ENCODE data around the gene MB.
A peak's percentile ranks its signal among the peaks of the same experiment; 100 is the strongest.

The MB gene

DNA sequence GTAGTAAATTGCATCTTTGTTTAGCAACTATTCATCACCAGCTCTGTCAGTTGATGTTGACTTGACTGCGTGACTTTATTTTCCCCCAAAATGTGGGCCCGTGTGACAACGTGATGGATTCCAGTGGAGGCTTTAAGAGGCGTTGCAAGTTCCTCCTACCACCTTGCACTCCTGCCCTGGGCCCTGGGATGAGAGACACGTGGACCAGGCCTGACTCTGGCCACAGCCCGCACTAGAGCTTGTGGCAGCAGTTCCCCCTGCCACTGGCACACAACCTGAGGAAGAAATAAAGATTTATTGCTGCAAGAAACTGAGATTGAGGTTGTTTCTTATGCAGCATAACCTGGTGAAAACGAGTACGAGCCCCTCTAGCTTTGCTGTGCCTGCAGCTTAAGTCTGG, 44.6 kb downstream of the MB start:
- no peak for DNase-seq (ENCODE audit: low spot score)

DNA sequence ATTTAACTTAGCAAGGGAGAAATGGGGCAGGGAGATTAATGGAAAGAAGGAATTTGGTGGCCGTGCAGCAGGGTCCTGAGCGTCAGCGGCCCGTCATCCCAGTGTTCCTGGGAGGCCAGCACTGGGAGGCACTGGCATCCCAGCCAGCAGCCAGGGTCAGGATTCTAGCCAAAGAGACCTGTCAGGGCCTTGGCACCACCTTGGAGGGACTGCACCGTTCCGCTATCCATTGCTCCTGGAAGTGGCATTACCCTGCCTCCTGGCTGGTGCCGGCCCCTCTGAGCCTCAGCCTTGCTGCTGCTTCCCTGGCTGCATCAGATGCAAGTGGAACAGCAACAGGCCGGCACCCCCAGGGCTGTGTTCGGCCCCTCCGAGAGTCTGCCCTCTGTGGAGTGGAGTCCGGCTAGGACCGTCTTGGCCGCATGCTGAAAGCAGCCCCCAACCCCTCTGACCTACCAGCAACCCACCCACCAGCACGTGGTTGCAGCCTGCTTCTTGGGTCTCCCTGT, 46.4 kb downstream of the MB start:
- DNase-seq (ENCODE audit: low spot score): no peak

DNA sequence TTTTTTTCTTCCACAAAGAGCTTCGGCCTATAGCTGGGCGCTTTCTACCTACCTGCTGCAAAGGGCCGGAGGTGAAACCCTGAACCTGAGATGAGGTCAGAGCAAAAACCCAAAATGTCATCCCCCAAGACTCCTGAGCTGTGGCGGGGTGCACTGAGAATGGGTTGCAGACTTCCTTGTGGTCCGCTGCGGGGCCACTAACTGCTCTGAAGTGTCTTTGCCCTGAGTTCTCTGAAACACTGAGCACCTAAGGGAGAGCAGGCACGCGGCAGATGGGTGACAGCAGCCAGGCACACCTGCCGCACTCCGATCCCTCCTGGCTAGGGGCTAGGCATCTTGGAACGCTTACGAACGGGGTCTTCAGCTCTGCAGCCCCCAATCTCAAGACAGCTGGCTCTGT, 47.2 kb downstream of the MB start:
- DNase-seq (ENCODE audit: low spot score): no peak

DNA sequence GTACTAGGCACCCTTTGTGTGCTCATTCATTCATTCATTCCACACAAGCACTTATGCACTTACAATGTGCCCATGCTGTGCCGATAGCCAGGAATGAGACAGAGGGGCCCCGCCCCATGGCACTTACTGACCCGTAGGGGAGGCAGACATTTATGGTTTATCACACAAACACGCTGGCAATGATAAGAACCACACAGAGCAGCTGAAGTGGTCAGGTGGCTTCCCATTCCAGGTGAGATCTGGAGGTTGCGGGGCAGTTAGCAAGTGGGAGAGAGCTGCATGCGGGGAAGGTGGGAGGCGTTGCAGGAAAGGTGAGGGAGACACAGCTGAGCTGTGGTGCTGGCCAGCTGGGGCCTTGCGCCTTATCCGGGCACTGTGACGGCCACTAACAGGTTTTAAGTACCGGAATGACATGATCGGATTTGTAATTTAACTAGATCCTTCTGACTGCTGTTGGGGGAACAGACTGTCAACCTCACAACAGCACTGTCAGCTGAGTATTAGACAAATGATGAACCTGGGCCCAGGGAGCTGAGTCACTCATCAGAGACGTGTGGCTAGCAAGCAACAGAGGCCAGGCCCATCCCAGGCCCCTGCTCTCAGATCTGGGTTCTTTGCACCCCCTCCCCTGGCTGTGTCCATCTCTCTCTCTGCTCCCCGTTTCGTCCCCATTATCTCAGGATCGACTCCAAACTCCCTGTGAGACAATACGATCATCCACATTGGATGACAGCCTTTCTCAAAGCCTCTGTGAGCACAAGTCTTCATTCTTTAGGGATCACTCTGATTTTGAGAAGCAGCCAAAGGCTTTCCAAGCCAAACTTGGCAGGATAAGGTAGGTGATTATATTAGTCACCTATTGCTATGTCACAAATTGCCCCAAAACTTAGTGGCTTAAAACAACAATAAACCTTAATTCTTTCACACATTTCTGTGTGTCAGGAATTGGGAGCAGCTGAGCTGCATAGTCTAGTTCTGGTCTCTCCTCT, 48.1 kb downstream of the MB start:
- DNase-seq (ENCODE audit: low spot score): no peak

DNA sequence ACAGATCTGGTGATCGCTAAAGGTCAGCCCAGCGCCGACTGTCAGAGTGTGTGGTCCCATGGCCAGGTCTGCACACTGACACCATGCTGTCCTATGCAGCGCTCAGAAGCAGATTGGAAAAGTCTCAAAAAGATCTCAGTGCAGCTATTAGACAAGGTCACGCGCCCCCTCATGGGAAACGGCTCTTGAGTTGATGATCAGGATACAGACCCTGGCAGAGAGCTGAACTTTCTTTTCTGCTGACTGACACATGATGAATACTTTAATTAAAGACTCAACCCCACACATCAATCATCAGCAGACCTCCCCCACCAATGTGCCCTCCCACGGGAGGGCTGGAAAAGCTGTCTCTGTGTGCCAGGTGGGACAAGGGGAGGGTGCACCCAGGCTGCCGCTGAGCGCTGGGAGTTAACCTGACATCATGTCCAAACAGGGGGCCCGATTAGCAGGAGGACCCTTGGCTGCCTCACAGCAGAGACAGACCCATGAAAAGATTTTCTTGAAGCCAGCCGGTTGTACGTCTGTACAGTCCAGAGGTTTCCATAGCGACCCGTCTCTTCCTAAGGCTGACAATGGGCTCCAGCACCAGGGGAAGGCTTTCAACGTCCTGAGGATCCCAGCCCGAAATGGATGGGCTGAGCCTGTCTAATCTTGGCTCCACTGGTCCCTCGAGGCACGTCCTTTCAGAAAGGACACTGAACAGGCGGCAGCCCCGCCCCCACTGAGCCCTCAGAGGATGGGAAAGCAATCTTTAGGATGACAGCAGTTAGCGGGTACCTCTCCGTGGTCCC, 49.6 kb downstream of the MB start:
- DNase-seq (ENCODE audit: low spot score): peak; percentile 79

DNA sequence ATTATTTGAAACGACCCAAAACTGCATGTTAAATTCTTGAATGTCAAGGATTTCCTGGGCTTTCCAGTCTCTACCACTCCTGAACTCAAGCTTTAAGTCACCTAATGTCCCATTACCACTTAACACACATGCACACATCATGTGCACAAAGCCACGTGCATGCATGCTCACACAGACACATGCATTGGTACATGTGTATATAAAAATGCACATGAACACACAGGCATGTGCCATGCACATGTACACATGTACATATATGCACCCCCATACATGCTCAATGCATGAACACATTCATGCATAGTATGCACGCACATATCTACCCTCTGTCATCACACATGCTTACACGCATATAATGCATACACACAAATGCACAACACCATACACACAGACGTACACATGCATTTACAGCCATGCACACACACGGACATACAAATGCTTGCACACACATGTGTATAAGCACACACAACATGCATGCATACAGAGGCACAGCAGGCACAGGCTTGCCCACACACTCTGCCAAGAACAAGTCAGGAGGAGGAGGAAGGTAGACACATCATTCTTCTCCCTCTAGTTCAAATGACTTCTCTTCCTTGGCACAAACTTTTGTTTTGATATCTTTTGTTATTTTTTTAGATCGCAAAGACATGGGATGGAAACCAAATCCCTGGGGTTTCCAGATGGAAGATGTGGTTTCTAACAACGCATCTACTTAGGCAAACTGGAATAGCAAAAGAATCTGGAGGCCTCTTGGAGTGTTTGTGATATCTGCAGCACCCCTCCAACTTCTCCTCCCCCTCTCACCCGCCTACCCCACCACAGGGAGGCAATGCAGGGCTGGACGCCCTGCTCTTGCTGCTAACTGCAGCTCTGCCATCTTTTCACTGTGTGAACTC, 51.9 kb downstream of the MB start:
- DNase-seq (ENCODE audit: low spot score): no peak

DNA sequence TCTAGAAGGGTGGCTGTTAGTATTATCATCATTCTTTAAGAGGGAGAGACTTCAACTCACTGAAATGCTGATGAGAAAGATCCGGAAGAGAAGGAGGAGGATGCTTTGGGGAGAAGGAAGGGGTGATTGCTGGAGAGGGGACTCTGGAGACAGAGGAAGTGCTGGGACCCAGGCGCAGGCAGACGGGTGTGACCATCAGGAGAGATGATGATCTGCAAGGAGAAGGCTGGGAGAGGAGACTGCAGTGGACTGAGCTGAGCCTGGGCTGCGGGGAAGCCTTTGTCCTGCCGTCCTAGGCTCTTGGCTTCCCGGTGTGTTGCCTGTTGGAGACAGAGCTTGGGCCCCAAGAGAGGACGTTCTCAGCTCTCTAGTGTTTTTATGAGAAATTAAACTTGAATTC, 53.9 kb downstream of the MB start:
- DNase-seq (ENCODE audit: low spot score): no peak

DNA sequence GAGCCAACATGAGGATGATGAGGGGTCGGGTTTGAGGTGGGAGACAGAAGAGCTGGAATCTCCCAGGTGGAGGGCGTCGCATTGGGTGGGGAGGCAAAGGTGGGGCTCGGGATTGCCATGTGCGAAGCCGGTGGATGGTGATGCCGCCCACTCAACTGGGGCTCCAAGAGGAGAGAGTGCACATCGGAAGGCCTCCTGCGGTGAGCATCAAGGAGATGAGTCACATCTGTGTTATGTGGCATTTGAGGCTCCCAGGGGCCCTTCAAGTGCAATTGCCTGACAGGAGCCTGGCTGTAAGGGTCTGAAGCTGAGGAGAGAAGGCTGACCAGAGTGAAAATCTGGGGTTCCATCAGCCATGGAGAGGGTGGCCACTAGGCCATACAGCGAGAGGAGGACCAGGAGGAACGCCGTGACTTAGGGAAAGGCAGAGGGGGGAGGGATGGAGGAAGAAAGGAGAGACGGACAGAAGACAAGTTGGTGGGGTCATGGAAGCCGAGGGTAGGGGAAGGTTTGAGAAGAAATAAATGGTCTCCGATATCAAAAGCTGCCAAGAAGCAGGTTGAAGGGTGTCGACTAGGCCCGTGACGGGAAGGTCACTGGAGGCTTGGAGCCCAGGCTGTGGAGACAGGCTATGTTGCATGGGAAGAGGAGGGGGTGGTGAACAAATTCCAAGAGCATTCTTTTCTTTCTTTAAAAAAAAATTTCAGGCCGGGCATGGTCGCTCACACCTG, 55.2 kb downstream of the MB start:
- DNase-seq (ENCODE audit: low spot score): no peak

DNA sequence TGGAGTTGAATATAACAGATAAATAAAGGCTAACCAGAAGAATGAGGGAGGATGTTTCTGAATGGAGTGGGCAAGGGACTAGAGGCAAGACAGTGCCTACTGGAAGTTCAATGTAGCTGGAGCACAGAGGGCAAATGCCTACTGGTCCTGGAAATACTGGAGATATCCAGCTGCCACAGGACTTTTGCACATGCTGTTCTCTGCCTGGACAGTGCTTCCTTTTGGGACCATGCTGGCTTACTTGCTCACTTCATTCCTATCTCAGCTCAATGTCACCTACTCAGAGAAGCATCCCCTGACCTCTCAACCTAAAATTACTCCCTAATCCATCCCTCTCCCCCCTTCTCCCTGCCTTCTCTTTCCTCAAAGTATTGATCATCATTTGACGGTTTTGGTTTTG, 56.3 kb downstream of the MB start:
- DNase-seq (ENCODE audit: low spot score): no peak

DNA sequence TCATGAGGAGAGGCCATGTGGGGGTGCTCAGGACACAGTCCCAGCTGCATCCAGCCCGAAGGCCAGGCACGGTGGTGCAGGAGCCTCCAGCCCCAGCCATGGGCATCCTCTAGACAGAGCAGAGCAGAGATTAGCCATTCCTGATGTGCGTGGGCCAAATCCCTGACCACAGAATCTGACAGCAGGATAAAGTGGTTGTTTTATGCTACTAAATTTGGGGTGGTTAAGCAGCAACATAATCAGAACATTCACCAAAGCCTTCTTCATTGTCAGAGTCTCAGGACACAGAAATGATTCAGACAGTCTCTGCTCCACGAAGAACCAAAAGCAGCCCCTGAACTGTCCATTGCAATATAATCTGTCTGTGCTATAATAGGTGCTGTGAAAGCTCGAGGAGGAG, 56.8 kb downstream of the MB start:
- DNase-seq (ENCODE audit: low spot score): no peak

DNA sequence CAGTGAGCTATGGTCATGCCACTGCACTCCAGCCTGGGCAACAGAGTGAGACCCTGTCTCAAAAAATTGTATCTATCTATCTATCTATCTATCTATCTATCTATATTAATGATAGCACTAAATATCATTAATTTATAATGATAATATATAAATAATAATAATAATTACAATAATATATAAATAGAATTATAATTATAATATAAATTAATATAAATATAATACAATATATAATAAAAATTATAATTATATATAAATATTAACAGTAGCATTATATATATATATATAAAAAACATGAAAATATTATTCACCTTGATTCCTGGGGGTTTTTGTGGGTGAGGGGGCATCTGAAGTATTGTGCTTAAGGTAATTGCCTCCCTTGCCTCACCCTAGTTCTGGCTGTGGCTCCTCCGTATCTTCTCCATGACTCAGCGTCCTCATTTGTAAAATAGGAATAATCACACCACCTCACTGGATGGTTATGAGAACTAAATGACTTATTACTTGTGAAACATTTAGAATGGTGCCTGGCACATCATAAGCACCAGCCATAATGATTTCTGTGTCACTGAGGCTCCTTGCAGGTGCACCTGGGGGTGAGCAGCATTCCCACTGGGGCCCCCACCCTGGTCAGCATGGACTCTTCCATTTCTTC, 57.6 kb downstream of the MB start:
- peak; percentile 63 for DNase-seq (ENCODE audit: low spot score)

DNA sequence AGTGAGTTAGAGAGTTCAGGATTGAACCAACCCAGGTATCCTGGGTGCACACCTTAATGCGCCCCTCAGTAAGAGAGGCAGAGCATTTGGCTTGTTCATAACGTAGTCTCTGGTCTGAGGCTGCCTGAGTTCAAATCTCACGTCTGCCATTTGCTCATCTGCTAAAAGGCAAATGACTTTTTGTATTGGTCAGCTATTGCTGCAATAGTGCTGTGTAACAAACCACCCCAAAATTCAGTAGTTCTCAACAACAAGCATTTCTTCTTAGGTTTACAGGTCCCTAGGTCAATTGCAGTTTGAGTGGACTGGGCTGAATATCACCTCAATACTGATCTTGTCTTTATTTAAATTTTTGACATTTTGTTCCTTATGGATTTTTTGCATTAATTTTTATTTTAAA, 58.4 kb downstream of the MB start:
- DNase-seq (ENCODE audit: low spot score): no peak

DNA sequence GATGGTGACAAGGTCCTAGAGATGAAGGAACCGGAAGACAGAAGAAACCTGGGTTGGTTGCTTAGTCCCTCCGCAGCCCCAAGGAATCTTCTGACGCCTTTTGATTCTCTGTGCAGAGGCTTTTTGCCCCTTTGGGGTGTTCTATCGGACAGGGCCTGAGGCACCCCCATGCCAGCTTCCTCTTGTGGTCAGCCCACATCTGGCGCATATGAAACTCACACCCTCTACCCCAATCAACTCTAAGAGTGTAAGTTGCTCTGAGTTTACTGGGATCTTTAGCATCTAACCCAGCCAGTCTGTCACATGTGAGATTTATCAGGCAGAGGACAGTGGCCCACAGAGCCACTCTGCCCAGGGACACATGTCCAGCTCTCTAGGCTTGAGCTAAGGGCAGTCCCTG, 59.1 kb downstream of the MB start:
- no peak for DNase-seq (ENCODE audit: low spot score)
